WTC11 (cell line): ENCODE measurements around the gene SRSF6. TPM values are rescaled to one million over a fixed set of nuclear protein-coding genes. Genes with fewer than 3 reads are reported as not detected.

Experiments used
- ATAC-seq: fragments of 200-7000 bp; cut with Tn5 transposase; 2 replicates; pipeline ENCODE4 v1.10.0; 2021; ENCODE audit warnings: mild to moderate bottlenecking, moderate library complexity
- CTCF ChIA-PET: fragments of 300-600 bp; sonication (Branson Sonifier 250); formaldehyde crosslinking; loops from one replicate; lab custom pipeline; 2021; ENCODE audit warnings: antibody characterized with exemption; lab: Charles Lee
- POLR2A ChIA-PET: fragments of 350-600 bp; sonication (Branson Sonifier 250); formaldehyde crosslinking; loops from one replicate; lab custom pipeline; 2021; ENCODE audit warnings: antibody characterized with exemption; lab: Charles Lee
- DNase-seq: peaks from one replicate; pipeline ENCODE4 v3.0.0; 2021; ENCODE audit warnings: low spot score
- H3K27ac Mint-ChIP-seq: 2 replicates; pipeline ENCODE4 v1.8.0; 2021; ENCODE audit warnings: mixed read lengths
- H3K27me3 Mint-ChIP-seq: 2 replicates; pipeline ENCODE4 v1.8.0; 2021; ENCODE audit warnings: low read depth, mild to moderate bottlenecking, moderate library complexity, mixed read lengths
- H3K36me3 Mint-ChIP-seq: 2 replicates; pipeline ENCODE4 v1.8.0; 2021; ENCODE audit warnings: mixed read lengths
- H3K4me1 Mint-ChIP-seq: 2 replicates; pipeline ENCODE4 v1.8.0; 2022; ENCODE audit warnings: mixed read lengths
- H3K4me3 Mint-ChIP-seq: 2 replicates; pipeline ENCODE4 v1.8.0; 2021; ENCODE audit warnings: mild to moderate bottlenecking, moderate library complexity, mixed read lengths
- H3K9me3 Mint-ChIP-seq: 2 replicates; pipeline ENCODE4 v1.8.0; 2021; ENCODE audit warnings: mixed read lengths
- ATF1 ChIP-seq: sonication (generic); formaldehyde crosslinking; IDR thresholded peaks from 2 replicates; pipeline ENCODE4 v1.8.1; 2023; ENCODE audit warnings: mild to moderate bottlenecking, moderate library complexity, missing genetic modification reagents
- EMX1 ChIP-seq: fragments of 250-450 bp; sonication (Bioruptor Pico); IDR thresholded peaks from 2 replicates; pipeline ENCODE4 v1.8.0; 2021; ENCODE audit warnings: mild to moderate bottlenecking
- FOXJ3 ChIP-seq: sonication (generic); formaldehyde crosslinking; IDR thresholded peaks from 2 replicates; pipeline ENCODE4 v1.9.0; 2021; ENCODE audit warnings: missing genetic modification reagents, mild to moderate bottlenecking, borderline replicate concordance
- FOXK1 ChIP-seq: sonication (generic); formaldehyde crosslinking; IDR thresholded peaks from 2 replicates; pipeline ENCODE4 v1.8.0; 2022; ENCODE audit warnings: mild to moderate bottlenecking, moderate library complexity, missing genetic modification reagents
- GTF2I ChIP-seq: fragments of 250-450 bp; sonication (Bioruptor Pico); conservative IDR thresholded peaks from 2 replicates; pipeline ENCODE4 v1.4.0; 2021; ENCODE audit warnings: mild to moderate bottlenecking
- KAT7 ChIP-seq: sonication (generic); formaldehyde crosslinking; IDR thresholded peaks from 2 replicates; pipeline ENCODE4 v1.8.1; 2023; ENCODE audit warnings: missing genetic modification reagents, mild to moderate bottlenecking, borderline replicate concordance
- NFYB ChIP-seq: sonication (generic); formaldehyde crosslinking; conservative IDR thresholded peaks from 2 replicates; pipeline ENCODE4 v1.8.0; 2022; ENCODE audit warnings: low read depth, missing genetic modification reagents
- RORB ChIP-seq: fragments of 250-450 bp; sonication (Bioruptor Pico); IDR thresholded peaks from 2 replicates; pipeline ENCODE4 v1.9.0; 2021; ENCODE audit warnings: mild to moderate bottlenecking
- SMAD3 ChIP-seq: sonication (generic); formaldehyde crosslinking; IDR thresholded peaks from 2 replicates; pipeline ENCODE4 v1.8.0; 2022; ENCODE audit warnings: missing genetic modification reagents, mild to moderate bottlenecking, borderline replicate concordance
- SMAD4 ChIP-seq: sonication (generic); formaldehyde crosslinking; IDR thresholded peaks from 2 replicates; pipeline ENCODE4 v1.8.0; 2022; ENCODE audit warnings: mild to moderate bottlenecking, missing genetic modification reagents
- SOX15 ChIP-seq: fragments of 250-450 bp; sonication (Bioruptor Pico); IDR thresholded peaks from 2 replicates; pipeline ENCODE4 v1.9.0; 2021; ENCODE audit warnings: mild to moderate bottlenecking
- TEAD1 ChIP-seq: sonication (generic); formaldehyde crosslinking; IDR thresholded peaks from 2 replicates; pipeline ENCODE4 v1.8.0; 2022; ENCODE audit warnings: mild to moderate bottlenecking, missing genetic modification reagents
- ZNF232 ChIP-seq: sonication (generic); formaldehyde crosslinking; IDR thresholded peaks from 2 replicates; pipeline ENCODE4 v1.8.0; 2022; ENCODE audit warnings: mild to moderate bottlenecking, missing genetic modification reagents
- ZNF423 ChIP-seq: fragments of 250-450 bp; sonication (Bioruptor Pico); IDR thresholded peaks from 2 replicates; pipeline ENCODE4 v2.1.2; 2022; ENCODE audit warnings: mild to moderate bottlenecking, moderate library complexity
- total RNA-seq: library from RNA; stranded (reverse); gene quantifications from 3 replicates; pipeline ENCODE4 v1.2.3, GENCODE V29; 2021
- TF ChIP-seq, protein P1 (sequence below): sonication (generic); formaldehyde crosslinking; IDR thresholded peaks from 2 replicates; pipeline ENCODE4 v1.8.1; 2023; ENCODE audit warnings: mild to moderate bottlenecking, missing genetic modification reagents
- TF ChIP-seq, protein P2 (sequence below): sonication (generic); formaldehyde crosslinking; IDR thresholded peaks from 2 replicates; pipeline ENCODE4 v1.8.0; 2022; ENCODE audit warnings: mild to moderate bottlenecking, missing genetic modification reagents
- TF ChIP-seq, protein P3 (sequence below): sonication (generic); formaldehyde crosslinking; IDR thresholded peaks from 2 replicates; pipeline ENCODE4 v1.8.1; 2023; ENCODE audit warnings: mild to moderate bottlenecking, moderate library complexity, missing genetic modification reagents
- TF ChIP-seq, protein P4 (sequence below): sonication (generic); formaldehyde crosslinking; IDR thresholded peaks from 2 replicates; pipeline ENCODE4 v1.8.1; 2022; ENCODE audit warnings: mild to moderate bottlenecking, moderate library complexity, missing genetic modification reagents
- TF ChIP-seq, protein P5 (sequence below): fragments of 250-450 bp; sonication (Bioruptor Pico); IDR thresholded peaks from 2 replicates; pipeline ENCODE4 v1.9.0; 2021; ENCODE audit warnings: mild to moderate bottlenecking
- TF ChIP-seq, protein P6 (sequence below): fragments of 200-600 bp; IDR thresholded peaks from 2 replicates; pipeline ENCODE4 v1.8.0; 2022; ENCODE audit warnings: antibody characterized with exemption

Gene SRSF6
- total RNA-seq, 1 experiment from 2014 or later: 107 TPM

DNA sequence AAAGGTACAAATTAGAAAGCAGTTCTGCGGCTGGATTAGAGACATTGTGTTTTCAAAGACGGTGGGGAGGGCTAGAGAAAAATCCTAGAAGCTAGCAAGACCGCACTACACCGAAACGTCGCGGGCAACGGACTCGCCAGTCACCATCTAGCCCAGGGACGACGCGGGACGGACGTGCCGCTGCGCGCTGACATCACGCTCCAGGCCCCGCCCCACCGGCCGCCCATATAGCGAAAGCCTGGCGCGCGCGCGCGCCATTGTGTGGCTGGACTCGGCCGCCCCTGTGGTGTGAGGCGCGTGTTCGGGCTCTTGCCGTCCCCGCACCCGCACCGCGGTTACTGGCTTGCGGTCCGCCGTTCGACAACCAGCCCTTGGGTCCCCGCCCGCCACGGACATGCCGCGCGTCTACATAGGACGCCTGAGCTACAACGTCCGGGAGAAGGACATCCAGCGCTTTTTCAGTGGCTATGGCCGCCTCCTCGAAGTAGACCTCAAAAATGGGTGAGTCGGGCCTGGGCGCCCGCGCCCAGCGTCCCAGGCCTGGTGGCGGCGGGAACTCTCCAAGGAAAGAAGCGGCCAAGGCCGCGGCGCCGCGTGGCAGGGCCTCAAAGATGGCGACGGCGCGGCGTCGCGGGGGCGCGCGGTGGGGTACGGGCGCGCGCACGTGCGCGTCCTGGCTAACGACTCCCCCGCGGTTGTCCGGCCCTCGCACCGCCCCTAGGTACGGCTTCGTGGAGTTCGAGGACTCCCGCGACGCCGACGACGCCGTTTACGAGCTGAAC, at the start of gene SRSF6 (continued):
- TF ChIP-seq FOXJ3 (CRISPR knock-in tag): no peak
- 0 out of 2 replicates have a peak, but pooled peaks have one; percentile 3 for TF ChIP-seq RORB (CRISPR knock-in tag)
- peak; percentile 57 for TF ChIP-seq FOXK1 (CRISPR knock-in tag)
- TF ChIP-seq SOX15: no peak
- TF ChIP-seq, protein P1, sequence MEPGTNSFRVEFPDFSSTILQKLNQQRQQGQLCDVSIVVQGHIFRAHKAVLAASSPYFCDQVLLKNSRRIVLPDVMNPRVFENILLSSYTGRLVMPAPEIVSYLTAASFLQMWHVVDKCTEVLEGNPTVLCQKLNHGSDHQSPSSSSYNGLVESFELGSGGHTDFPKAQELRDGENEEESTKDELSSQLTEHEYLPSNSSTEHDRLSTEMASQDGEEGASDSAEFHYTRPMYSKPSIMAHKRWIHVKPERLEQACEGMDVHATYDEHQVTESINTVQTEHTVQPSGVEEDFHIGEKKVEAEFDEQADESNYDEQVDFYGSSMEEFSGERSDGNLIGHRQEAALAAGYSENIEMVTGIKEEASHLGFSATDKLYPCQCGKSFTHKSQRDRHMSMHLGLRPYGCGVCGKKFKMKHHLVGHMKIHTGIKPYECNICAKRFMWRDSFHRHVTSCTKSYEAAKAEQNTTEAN: no peak
- no peak for TF ChIP-seq ZNF232 (CRISPR knock-in tag)
- TF ChIP-seq KAT7 (CRISPR knock-in tag): peak; percentile 29; the same call in 1 of the 2 replicates
- TF ChIP-seq, protein P2, sequence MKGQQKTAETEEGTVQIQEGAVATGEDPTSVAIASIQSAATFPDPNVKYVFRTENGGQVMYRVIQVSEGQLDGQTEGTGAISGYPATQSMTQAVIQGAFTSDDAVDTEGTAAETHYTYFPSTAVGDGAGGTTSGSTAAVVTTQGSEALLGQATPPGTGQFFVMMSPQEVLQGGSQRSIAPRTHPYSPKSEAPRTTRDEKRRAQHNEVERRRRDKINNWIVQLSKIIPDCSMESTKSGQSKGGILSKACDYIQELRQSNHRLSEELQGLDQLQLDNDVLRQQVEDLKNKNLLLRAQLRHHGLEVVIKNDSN (CRISPR knock-in tag): peak; percentile 66; the same call in 1 of the 2 replicates
- TF ChIP-seq, protein P3, sequence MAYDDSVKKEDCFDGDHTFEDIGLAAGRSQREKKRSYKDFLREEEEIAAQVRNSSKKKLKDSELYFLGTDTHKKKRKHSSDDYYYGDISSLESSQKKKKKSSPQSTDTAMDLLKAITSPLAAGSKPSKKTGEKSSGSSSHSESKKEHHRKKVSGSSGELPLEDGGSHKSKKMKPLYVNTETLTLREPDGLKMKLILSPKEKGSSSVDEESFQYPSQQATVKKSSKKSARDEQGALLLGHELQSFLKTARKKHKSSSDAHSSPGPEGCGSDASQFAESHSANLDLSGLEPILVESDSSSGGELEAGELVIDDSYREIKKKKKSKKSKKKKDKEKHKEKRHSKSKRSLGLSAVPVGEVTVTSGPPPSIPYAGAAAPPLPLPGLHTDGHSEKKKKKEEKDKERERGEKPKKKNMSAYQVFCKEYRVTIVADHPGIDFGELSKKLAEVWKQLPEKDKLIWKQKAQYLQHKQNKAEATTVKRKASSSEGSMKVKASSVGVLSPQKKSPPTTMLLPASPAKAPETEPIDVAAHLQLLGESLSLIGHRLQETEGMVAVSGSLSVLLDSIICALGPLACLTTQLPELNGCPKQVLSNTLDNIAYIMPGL (CRISPR knock-in tag): 0 out of 2 replicates have a peak, but pooled peaks have one; percentile 57
- TF ChIP-seq SMAD4 (CRISPR knock-in tag): no peak
- TF ChIP-seq ZNF423 (CRISPR knock-in tag): no peak
- no peak for TF ChIP-seq NFYB
- 0 out of 2 replicates have a peak, but pooled peaks have one; percentile 28 for TF ChIP-seq ATF1 (CRISPR knock-in tag)
- TF ChIP-seq, protein P4, sequence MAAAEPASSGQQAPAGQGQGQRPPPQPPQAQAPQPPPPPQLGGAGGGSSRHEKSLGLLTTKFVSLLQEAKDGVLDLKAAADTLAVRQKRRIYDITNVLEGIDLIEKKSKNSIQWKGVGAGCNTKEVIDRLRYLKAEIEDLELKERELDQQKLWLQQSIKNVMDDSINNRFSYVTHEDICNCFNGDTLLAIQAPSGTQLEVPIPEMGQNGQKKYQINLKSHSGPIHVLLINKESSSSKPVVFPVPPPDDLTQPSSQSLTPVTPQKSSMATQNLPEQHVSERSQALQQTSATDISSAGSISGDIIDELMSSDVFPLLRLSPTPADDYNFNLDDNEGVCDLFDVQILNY (CRISPR knock-in tag): no peak; the same call in 1 of the 2 replicates
- TF ChIP-seq TEAD1 (CRISPR knock-in tag): peak; percentile 84; the same call in 1 of the 2 replicates
- TF ChIP-seq EMX1 (CRISPR knock-in tag): no peak
- TF ChIP-seq, protein P5, sequence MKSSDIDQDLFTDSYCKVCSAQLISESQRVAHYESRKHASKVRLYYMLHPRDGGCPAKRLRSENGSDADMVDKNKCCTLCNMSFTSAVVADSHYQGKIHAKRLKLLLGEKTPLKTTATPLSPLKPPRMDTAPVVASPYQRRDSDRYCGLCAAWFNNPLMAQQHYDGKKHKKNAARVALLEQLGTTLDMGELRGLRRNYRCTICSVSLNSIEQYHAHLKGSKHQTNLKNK (CRISPR knock-in tag): 0 out of 2 replicates have a peak, but pooled peaks have one; percentile 22
- 0 out of 2 replicates have a peak, but pooled peaks have one; percentile 67 for TF ChIP-seq SMAD3 (CRISPR knock-in tag)

DNA sequence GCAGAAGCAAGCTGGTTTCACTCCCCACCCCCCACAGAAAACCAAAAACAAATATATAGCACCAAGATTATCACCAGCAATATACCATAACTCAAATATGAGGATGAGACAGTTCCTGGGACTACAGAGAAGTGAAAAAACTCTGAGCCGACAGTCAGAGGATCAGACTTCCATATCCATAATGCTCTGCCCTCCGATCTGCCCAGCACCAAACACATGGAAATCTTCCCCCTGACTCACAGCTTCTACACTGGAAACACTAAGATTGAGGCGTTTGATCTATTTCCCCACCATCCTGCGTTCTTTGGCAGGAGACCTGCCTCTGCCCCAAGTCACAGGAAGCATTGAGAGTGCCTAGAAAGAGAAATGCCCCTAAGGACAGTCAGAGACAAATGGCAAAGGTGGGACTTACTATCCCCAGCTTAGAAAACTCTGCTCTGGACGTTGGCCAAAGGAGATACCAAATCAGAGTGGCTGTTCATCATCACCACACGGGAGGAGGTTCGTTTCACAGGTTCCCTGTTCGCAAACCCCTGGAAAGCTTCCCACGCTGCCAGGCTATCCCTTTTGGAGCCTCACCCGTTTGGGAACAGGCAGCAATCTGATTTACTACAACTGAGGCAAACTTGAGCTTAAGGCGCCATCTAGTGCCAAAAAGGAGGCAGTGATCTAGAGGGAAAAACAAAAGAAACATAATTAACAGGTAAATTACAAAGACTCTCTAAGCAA, 48.7 kb upstream of the SRSF6 start:
- ChIA-PET POLR2A (interaction anchor here (1.0 kb wide), 1 partner anchor 44 kb away, joined by 4 read pairs; no protein-coding TSS in a partner anchor), CTCF (interaction anchor here (0.7 to 1.9 kb wide), 20 partner anchors 9 to 1220 kb away, joined by 3 to 10 read pairs (median 4); no protein-coding TSS in a partner anchor)
- peak; percentile 61 for DNase-seq
- H3K36me3 Mint-ChIP-seq: peaks cover 13% of the 10 kb centered on the region
- peaks cover 20% of the 10 kb centered on the region for H3K27me3 Mint-ChIP-seq
- no peaks in the 10 kb centered on the region for H3K4me1 Mint-ChIP-seq
- H3K4me3 Mint-ChIP-seq: no peak overlapping the region
- peak; percentile 88 for ATAC-seq
- no peak overlapping the region for H3K27ac Mint-ChIP-seq
- no peak for TF ChIP-seq GTF2I (CRISPR knock-in tag)
- TF ChIP-seq, protein P6, sequence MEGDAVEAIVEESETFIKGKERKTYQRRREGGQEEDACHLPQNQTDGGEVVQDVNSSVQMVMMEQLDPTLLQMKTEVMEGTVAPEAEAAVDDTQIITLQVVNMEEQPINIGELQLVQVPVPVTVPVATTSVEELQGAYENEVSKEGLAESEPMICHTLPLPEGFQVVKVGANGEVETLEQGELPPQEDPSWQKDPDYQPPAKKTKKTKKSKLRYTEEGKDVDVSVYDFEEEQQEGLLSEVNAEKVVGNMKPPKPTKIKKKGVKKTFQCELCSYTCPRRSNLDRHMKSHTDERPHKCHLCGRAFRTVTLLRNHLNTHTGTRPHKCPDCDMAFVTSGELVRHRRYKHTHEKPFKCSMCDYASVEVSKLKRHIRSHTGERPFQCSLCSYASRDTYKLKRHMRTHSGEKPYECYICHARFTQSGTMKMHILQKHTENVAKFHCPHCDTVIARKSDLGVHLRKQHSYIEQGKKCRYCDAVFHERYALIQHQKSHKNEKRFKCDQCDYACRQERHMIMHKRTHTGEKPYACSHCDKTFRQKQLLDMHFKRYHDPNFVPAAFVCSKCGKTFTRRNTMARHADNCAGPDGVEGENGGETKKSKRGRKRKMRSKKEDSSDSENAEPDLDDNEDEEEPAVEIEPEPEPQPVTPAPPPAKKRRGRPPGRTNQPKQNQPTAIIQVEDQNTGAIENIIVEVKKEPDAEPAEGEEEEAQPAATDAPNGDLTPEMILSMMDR: peak; percentile 60
- H3K9me3 Mint-ChIP-seq: peaks cover 21% of the 10 kb centered on the region
